HG02884 (cell line): ENCODE data around the gene AFM.

Experiments
- ATAC-seq: cut with Tn5 transposase; IDR thresholded peaks from one replicate; pipeline ENCODE4 v1.9.1; 2021; ENCODE audit warnings: mild to moderate bottlenecking, moderate library complexity; ENCODE audit not compliant: unreplicated experiment

The AFM gene

DNA sequence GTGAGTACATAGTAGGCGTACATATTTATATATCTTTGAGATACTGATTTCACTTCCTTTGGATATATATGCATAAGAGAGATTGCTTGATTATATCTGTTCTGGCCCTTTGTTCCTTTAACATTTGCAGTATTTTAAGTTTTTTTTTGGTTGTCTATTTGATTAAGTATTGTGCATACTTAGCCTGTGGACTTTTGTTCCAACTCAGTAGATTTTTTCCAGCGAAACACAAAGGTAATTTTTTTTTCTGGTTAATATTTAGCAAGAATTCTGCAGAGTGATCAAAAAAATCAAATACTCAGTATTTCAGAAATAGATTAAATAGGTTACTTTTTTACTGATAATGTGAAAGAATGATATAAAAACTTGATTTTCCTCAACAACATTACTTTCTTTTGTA lies at the start of gene AFM:
AFM (plus strand) TSS at position 388 of the 400 bp plus-strand sequence. CDS start 31 bp downstream, outside the sequence.
- ATAC-seq, result no peak

DNA sequence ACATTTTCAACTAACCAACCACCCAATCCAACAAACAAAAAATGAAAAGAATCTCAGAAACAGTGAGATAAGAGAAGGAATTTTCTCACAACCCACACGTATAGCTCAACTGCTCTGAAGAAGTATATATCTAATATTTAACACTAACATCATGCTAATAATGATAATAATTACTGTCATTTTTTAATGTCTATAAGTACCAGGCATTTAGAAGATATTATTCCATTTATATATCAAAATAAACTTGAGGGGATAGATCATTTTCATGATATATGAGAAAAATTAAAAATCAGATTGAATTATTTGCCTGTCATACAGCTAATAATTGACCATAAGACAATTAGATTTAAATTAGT lies 49.8 kb upstream of the AFM start:
- no peak for ATAC-seq

DNA sequence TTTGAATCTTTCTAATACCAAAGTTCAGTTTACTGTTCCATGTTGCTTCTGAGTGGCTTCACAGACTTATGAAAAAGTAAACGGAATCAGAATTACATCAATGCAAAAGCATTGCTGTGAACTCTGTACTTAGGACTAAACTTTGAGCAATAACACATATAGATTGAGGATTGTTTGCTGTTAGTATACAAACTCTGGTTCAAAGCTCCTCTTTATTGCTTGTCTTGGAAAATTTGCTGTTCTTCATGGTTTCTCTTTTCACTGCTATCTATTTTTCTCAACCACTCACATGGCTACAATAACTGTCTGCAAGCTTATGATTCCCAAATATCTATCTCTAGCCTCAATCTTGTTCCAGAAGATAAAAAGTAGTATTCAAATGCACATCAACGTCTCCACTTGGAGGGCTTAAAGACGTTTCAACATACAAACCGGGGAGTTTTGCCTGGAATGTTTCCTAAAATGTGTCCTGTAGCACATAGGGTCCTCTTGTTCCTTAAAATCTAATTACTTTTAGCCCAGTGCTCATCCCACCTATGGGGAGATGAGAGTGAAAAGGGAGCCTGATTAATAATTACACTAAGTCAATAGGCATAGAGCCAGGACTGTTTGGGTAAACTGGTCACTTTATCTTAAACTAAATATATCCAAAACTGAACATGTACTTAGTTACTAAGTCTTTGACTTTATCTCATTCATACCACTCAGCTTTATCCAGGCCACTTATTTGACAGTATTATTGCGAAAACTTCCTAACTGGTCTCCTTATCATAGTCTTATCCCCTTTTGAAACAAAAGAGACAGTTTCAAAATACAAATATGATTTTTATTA lies 49.2 kb upstream of the AFM start:
- no peak for ATAC-seq

- ATAC-seq, result no peak
Observed at GRCh38 chr4:73433140-73433539, 48.4 kb upstream of the AFM start.

GRCh38 chr4:73434311-73434710 lies 47.2 kb upstream of the AFM start:
- ATAC-seq, result no peak

DNA sequence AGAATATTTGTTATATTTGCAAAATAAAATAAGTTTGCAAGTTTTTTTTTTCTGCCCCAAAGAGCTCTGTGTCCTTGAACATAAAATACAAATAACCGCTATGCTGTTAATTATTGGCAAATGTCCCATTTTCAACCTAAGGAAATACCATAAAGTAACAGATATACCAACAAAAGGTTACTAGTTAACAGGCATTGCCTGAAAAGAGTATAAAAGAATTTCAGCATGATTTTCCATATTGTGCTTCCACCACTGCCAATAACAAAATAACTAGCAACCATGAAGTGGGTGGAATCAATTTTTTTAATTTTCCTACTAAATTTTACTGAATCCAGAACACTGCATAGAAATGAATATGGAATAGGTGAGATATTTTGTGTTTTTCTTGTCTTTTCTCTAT lies 45.6 kb upstream of the AFM start, which contains the start of gene AFP:
AFP (plus strand) TSS at position 238 of the 400 bp plus-strand sequence; CDS start at position 280, 42 bp downstream.
- no peak for ATAC-seq

DNA sequence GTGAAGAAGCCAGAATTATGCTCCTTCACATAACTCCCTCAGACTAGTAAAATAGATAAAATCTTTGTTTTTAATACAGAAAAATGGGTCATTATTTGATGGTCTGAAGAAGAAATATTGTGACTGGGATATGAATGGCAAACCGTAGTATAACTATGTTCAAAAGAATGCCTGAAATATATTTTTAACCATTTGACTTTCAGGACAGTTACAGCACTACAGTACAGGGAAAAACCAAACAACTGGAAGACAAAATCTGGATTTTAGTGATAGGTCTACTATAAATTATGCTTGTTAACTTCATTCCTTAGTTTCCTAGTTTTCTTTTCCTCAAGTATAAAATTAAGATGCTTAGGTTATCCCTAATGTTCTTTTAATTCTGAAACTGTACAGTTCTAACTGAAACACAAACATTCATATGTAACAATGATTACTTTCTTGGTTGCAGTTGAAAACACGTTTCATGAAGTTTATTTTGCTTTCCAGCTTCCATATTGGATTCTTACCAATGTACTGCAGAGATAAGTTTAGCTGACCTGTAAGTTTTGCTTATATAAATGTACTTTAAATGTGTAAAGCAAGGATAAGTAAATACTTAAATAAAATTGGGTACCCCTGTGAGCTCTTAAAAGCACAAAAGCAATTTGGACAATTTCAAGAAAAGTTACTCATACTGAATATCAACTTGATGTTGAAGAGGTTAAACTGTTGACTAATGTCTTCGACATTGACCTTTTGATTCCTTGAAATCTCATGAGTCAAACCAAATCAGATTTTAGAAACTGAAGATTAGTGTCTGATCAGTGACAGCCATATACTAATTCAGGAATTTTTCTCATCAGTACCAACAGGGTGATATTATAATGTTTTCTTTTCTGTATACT lies 44.6 kb upstream of the AFM start:
- ATAC-seq, result no peak

- no peak for ATAC-seq
Observed at GRCh38 chr4:73437558-73437956, 44.0 kb upstream of the AFM start.

- ATAC-seq, result no peak
Observed at GRCh38 chr4:73438048-73438447, 43.5 kb upstream of the AFM start.

GRCh38 chr4:73438582-73439215 lies 42.8 kb upstream of the AFM start:
- ATAC-seq, result no peak

DNA sequence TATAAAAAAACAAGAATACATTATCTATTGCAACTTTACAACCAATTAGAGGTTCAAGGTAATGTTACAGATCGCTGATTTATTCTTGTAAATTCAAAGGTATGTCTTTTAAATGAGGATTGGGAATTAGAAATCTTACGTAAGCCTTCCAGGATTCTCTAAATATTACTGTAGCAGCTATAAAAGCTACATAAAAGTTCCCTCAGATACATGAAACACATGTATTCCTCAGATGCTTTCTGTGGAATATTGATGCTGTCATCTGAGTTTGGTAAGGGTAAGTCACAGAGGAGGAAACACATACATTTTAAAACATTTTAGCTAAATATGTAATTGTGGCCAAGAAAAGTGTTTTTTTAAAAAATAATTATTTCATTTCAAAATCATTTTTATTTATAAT lies 42.1 kb upstream of the AFM start:
- ATAC-seq, result no peak

DNA sequence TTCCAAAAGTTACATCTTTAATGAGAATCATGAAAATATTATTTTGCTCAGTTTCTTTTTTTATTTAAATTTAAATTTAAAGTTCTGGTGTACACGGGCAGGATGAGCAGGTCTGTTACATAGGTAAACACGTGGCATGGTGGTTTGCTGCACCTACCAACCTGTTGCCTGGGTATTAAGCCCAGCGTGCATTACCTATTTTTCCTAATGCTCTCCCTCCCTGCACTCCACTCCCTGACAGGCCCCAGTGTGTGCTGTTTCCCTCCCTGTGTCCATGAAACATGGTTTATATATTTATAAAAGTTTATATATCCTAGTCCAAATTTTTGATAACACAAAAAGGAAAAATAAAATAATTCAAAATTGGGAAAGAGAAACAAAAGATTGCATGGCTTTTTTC lies 41.6 kb upstream of the AFM start:
- ATAC-seq, result no peak

- ATAC-seq, result no peak
Observed at GRCh38 chr4:73440653-73441052, 40.9 kb upstream of the AFM start.

GRCh38 chr4:73442275-73442674 lies 39.3 kb upstream of the AFM start:
- ATAC-seq, result no peak

DNA sequence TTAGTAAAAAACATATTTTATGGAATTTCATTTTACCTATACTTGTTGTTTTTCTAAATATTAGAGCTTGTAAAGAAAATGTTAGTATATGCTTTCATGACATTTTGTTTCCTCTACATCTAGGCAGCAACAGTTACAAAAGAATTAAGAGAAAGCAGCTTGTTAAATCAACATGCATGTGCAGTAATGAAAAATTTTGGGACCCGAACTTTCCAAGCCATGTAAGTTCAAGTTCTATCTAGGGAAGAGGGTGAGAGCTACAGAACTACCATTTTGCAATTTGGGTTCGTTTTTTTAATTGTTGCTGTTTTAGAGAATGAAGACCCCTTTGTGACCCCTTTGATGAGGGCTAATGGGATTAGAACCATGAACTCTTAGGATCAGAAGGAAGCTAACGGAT lies 38.3 kb upstream of the AFM start:
- no peak for ATAC-seq

- no peak for ATAC-seq
Observed at GRCh38 chr4:73445383-73446335, 35.9 kb upstream of the AFM start.

- peak; percentile 99 for ATAC-seq
Observed at GRCh38 chr4:73446336-73446938, 35.1 kb upstream of the AFM start.

DNA sequence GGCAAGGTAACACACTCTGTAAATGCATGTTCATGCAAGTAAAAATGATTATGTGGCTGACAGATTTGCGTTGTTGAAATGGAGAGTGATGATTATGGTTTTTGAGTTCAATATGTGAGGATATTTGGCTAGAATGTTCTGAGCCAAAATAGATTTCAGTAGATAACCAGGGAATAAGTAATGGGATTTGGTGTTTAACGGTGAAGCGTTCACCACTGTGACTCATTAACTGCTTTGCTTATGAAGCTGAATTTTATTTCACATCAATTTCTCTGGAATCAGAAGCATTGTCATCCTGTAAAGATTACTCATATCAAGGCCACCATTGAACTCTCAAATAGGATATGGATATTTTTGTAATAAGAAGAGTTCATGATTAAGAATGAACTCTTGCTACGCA lies 33.9 kb upstream of the AFM start:
- no peak for ATAC-seq

- no peak for ATAC-seq
Observed at GRCh38 chr4:73448448-73449203, 32.9 kb upstream of the AFM start.
